CD4-positive, CD25-positive, alpha-beta regulatory T cell (primary cell): ENCODE results near the gene HPS4. TPM values are rescaled to one million over a fixed set of nuclear protein-coding genes. Genes with fewer than 3 reads are reported as not detected.
A peak's percentile ranks its signal among the peaks of the same experiment; 100 is the strongest.

Experiments
- ATAC-seq, 2 donors: fragments of 150-1000 bp; cut with Tn5 transposase; one replicate each; pipeline ENCODE4 v1.10.0; 2021; ENCODE audit warnings: low read depth in 2 of 2, moderate number of reproducible peaks in 2 of 2, moderate library complexity in 1 of 2
- DNase-seq, 3 donors: peaks; one replicate each; pipeline versions ENCODE4 v3.0.0 to v3.0.0-alpha.2; 2012 to 2022; ENCODE audit warnings: mixed read lengths in 1 of 3
- H3K27ac ChIP-seq: one replicate; pipeline ENCODE4 v1.7.0; 2013; ENCODE audit warnings: mild to moderate bottlenecking, low read length; ENCODE audit not compliant: insufficient read depth, poor library complexity, severe bottlenecking
- H3K27me3 ChIP-seq: one replicate; pipeline ENCODE4 v1.7.0; 2013; ENCODE audit warnings: low read length; ENCODE audit not compliant: control insufficient read depth, insufficient read depth
- H3K36me3 ChIP-seq: one replicate; pipeline ENCODE4 v1.7.0; 2013; ENCODE audit warnings: mild to moderate bottlenecking, low read length, moderate library complexity; ENCODE audit not compliant: control insufficient read depth, insufficient read depth
- H3K4me1 ChIP-seq: 2 replicates; pipeline ENCODE4 v1.7.0; 2013; ENCODE audit warnings: mild to moderate bottlenecking, low read length; ENCODE audit not compliant: insufficient read depth, control insufficient read depth, poor library complexity, severe bottlenecking
- H3K4me3 ChIP-seq: one replicate; pipeline ENCODE4 v1.7.0; 2013; ENCODE audit warnings: low read depth, mild to moderate bottlenecking, low read length, moderate library complexity
- H3K9me3 ChIP-seq, 2 experiments: 1 replicate in 1 of 2; 2 replicates in 1 of 2; pipeline ENCODE4 v1.7.0; 2013; ENCODE audit warnings: low read length in 2 of 2, mild to moderate bottlenecking in 1 of 2, moderate library complexity in 1 of 2; ENCODE audit not compliant: control insufficient read depth in 2 of 2
- H3K27ac Mint-ChIP-seq, 3 donors: one replicate each; pipeline ENCODE4 v1.8.0; 2020 to 2022; ENCODE audit warnings: mild to moderate bottlenecking in 3 of 3, mixed read lengths in 3 of 3, moderate library complexity in 2 of 3
- H3K27me3 Mint-ChIP-seq: one replicate; pipeline ENCODE4 v1.8.0; 2022; ENCODE audit warnings: mild to moderate bottlenecking, mixed read lengths
- H3K36me3 Mint-ChIP-seq: one replicate; pipeline ENCODE4 v1.8.0; 2020; ENCODE audit warnings: mixed read lengths
- H3K4me1 Mint-ChIP-seq, 4 donors: one replicate each; pipeline ENCODE4 v1.8.0; 2020 to 2022; ENCODE audit warnings: mixed read lengths in 4 of 4, mild to moderate bottlenecking in 1 of 4
- H3K4me3 Mint-ChIP-seq, 4 donors: one replicate each; pipeline ENCODE4 v1.8.0; 2020 to 2022; ENCODE audit warnings: mild to moderate bottlenecking in 4 of 4, mixed read lengths in 4 of 4, moderate library complexity in 3 of 4
- H3K9me3 Mint-ChIP-seq, 7 donors: one replicate each; pipeline ENCODE4 v1.8.0; 2020 to 2022; ENCODE audit warnings: mixed read lengths in 7 of 7, mild to moderate bottlenecking in 3 of 7, moderate library complexity in 2 of 7
- polyA plus RNA-seq, 4 donors: library from polyadenylated mRNA; unstranded; fragments of 300-500 nt; fragmentation: Illumina TruSeq; gene quantifications; one replicate each; pipeline ENCODE4 v1.2.3, GENCODE V29; 2021
- total RNA-seq: library from RNA; stranded (reverse); gene quantifications from one replicate; pipeline ENCODE4 v1.2.3, GENCODE V29; 2022

The HPS4 gene
- total and polyA plus RNA-seq, 5 donors from 2014 or later, result 12.0 to 44.6 (median 13.7) TPM

DNA sequence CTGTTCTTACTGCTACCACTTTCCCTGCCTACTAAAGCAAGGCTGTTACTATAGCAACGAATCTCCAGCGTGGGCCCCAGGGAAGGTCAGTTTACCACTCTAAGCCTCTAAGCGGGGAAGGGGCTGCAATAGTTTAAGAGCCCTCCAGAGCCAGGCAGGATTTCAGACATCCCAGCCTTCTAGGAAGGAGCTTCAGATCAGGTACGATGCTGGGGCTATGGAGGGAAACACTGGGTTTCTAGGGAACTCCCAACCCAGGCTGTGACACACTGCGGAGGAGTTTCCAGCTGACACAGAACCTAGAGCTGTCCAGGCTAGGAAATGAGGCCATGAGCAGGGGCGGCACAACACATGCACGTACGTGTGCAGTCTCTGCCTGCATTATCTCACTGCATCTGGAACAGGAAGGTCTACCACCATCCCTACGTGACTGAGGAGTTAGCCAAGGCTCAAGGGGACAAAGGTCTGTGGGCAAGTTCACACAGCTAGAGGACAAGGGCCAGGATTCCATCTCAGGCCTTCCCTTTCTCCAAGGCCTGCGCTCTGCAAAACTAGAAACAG is 20.4 kb downstream of the HPS4 start:
- DNase-seq (no peak), ATAC-seq (no peak)
- H3K36me3 Mint-ChIP-seq, result peaks cover 48% of the 10 kb centered on the region
- no peak overlapping the region for H3K4me3 ChIP-seq
- no peaks in the 10 kb centered on the region for H3K9me3 ChIP-seq
- H3K4me3 Mint-ChIP-seq, result no peak overlapping the region
- no peak overlapping the region for H3K27ac ChIP-seq
- no peaks in the 10 kb centered on the region for H3K4me1 ChIP-seq
- peaks cover 0 to 7% (median 4%) of the 10 kb centered on the region in 4 donors for H3K4me1 Mint-ChIP-seq
- H3K27me3 ChIP-seq, result no peaks in the 10 kb centered on the region
- H3K36me3 ChIP-seq, result peaks cover 59% of the 10 kb centered on the region
- no peaks in the 10 kb centered on the region for H3K27me3 Mint-ChIP-seq
- no peaks in the 10 kb centered on the region for H3K9me3 Mint-ChIP-seq
- H3K27ac Mint-ChIP-seq, result peak overlapping the region in 1 of 3 donors; percentile 33

GRCh38 chr22:26462641-26463040 is 20.9 kb downstream of the HPS4 start:
- DNase-seq (no peak), ATAC-seq (no peak)
- Mint-ChIP-seq H3K4me3 (no peak overlapping the region), H3K9me3 (no peaks in the 10 kb centered on the region), H3K4me1 (peaks cover 0 to 7% (median 4%) of the 10 kb centered on the region in 4 donors), H3K27me3 (no peaks in the 10 kb centered on the region), H3K36me3 (peaks cover 47% of the 10 kb centered on the region), H3K27ac (peak overlapping the region in 1 of 3 donors; percentile 26)
- Histone ChIP-seq H3K4me3 (no peak overlapping the region), H3K9me3 (no peaks in the 10 kb centered on the region), H3K36me3 (peaks cover 61% of the 10 kb centered on the region), H3K27me3 (no peaks in the 10 kb centered on the region), H3K4me1 (no peaks in the 10 kb centered on the region), H3K27ac (no peak overlapping the region)

DNA sequence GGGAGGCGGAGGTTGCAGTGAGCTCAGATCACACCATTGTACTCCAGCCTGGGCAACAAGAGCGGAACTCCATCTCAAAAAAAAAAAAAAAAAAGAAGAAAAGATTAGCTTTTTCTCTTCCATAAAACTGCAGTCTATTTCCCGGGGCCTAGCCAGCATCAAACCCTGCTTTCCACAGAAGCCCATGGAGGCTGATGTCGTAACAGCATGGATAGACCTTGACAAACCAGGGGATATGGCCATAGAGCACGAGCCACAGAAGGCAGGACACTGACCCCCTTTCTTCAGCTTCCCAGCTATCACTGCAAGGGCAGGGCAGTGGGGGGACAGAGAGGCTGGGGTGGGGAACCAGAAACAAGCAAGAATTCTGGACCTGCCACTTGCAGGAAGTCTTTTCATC is 21.5 kb downstream of the HPS4 start:
- ATAC-seq (no peak), DNase-seq (no peak)
- Histone ChIP-seq H3K27me3 (no peaks in the 10 kb centered on the region), H3K36me3 (peaks cover 59% of the 10 kb centered on the region), H3K27ac (no peak overlapping the region), H3K9me3 (no peaks in the 10 kb centered on the region), H3K4me1 (no peaks in the 10 kb centered on the region), H3K4me3 (no peak overlapping the region)
- Mint-ChIP-seq H3K4me3 (no peak overlapping the region), H3K9me3 (no peaks in the 10 kb centered on the region), H3K27ac (no peak overlapping the region), H3K36me3 (peaks cover 51% of the 10 kb centered on the region), H3K27me3 (no peaks in the 10 kb centered on the region), H3K4me1 (peaks cover 0 to 7% (median 4%) of the 10 kb centered on the region in 4 donors)

DNA sequence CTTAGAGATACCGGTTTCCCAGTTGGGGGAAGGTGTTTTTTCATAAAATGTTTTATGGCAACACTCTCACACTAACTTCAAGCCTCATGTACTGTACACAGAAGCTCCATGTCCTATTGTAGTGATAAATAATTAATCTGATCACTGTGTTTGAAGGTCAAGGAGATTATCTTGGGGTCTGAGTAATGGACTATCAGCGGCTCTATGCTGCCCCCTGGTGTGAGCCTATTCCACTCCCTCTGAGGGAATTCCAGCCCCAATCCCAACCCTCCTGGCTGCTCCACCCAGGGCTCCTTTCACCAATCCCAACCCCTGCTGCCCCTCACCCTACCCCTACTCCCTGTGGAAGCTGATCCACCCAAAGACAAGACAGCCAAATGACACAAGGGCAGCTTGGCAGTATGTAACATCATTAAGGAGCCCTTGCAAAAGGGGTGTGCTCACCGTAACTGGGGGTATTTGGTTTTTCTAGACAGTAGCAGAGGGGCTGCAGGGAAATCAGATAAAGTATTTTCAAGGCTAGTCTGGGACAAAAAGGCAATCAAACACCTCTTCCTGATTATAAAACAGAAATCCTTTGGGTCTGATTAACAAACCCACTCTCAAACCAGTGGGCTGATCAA is 22.3 kb downstream of the HPS4 start:
- peaks cover 0 to 7% (median 4%) of the 10 kb centered on the region in 4 donors for H3K4me1 Mint-ChIP-seq
- no peaks in the 10 kb centered on the region for H3K27me3 Mint-ChIP-seq
- no peak overlapping the region for H3K4me3 Mint-ChIP-seq
- ATAC-seq (no peak), DNase-seq (peak; percentile 10 to 24 (median 23))
- H3K9me3 Mint-ChIP-seq, result no peaks in the 10 kb centered on the region
- peak overlapping the region in 1 of 3 donors; percentile 71 for H3K27ac Mint-ChIP-seq
- no peaks in the 10 kb centered on the region for H3K9me3 ChIP-seq
- no peak overlapping the region for H3K27ac ChIP-seq
- no peaks in the 10 kb centered on the region for H3K4me1 ChIP-seq
- H3K36me3 ChIP-seq, result peaks cover 57% of the 10 kb centered on the region
- no peaks in the 10 kb centered on the region for H3K27me3 ChIP-seq
- H3K4me3 ChIP-seq, result no peak overlapping the region
- peaks cover 46% of the 10 kb centered on the region for H3K36me3 Mint-ChIP-seq

DNA sequence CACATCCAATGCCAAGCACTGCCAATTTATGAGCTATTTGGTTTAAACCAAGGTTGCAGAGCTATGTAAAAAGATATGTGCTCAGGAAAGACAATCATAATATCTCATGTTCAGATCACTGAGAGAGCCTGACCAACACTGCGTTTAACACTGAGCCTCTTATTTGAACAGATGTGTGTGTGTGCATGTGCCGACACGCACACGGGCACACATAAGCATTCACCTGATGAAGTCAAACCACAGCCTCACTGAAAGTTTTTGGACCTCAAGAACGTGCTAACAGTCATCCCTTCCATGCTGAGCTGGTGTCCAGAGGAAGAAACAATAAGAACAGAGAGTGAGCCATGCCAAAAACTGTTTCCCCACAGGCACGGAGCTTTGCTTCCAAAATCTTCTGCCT is 23.4 kb downstream of the HPS4 start:
- no peak overlapping the region for H3K4me3 Mint-ChIP-seq
- Histone ChIP-seq H3K9me3 (no peaks in the 10 kb centered on the region), H3K4me3 (no peak overlapping the region), H3K27me3 (no peaks in the 10 kb centered on the region), H3K36me3 (peaks cover 53% of the 10 kb centered on the region), H3K27ac (no peak overlapping the region), H3K4me1 (no peaks in the 10 kb centered on the region)
- DNase-seq, result no peak
- no peaks in the 10 kb centered on the region for H3K9me3 Mint-ChIP-seq
- no peak for ATAC-seq
- peaks cover 44% of the 10 kb centered on the region for H3K36me3 Mint-ChIP-seq
- H3K4me1 Mint-ChIP-seq, result peaks cover 0 to 7% (median 4%) of the 10 kb centered on the region in 4 donors
- no peaks in the 10 kb centered on the region for H3K27me3 Mint-ChIP-seq
- H3K27ac Mint-ChIP-seq, result peak overlapping the region in 1 of 3 donors; percentile 20

DNA sequence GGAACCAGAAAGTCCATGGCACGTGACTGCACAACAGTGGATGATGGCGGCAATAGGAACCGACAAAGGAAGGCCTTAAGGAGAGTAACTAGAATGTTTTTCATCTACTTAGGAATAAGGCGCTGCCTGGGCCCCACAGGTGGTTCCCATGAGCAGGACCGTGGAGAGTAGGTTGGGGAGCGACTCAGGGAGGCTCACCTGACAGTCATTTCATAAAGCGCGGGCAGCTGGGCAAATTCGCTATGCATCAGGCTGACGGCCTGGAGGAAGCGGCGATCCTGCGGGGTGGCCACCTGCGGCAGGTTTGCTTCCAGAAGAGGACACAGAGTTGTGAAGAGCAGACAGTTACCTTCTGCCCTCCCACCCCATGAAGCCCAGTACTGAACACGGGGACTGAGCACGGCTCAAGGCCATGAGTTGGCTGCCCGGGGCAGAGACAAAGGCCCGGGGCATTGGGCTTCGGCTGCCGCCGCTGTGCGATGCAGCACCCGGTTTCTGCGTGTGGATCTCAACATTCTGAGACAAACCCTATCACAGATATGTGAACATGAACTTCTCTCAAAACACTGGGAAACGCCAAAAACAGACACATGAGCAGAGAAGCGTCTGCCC is 25.8 kb downstream of the HPS4 start:
- no peak overlapping the region for H3K27ac Mint-ChIP-seq
- peaks cover 0 to 7% (median 4%) of the 10 kb centered on the region in 4 donors for H3K4me1 Mint-ChIP-seq

DNA sequence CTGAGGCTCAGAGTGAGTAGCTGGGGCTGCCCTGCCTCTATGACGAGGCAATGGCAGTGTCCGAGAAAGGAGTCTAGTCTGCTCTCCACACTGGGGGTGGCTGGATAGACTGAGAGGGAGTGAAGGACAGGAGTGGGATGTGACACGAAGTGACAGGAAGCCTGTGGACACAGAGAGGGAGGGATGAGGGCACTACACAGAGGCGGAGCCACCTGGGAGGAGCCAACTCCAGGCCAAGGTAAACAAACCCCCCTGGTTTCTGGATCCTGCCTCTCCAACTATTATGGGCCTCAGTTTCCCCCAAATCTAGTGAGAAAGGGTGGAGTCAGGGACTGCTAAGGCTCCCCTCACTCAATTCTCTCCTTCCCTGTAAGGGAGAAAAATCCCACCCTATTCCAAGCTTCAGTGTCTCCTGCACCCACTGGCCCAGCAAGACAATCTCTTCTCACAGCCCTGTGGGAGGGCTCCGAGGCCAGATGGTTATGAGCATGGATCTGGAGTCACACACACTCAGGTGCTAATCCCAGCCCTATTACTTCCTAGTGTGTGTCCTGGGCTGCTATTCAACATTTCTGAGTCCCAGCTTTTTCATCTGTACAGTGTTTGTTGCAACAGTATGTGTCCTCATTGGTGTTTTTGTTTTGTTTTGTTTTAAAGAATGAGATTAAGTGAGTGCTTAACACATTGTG is 29.6 kb downstream of the HPS4 start:
- Histone ChIP-seq H3K4me3 (no peak overlapping the region), H3K27ac (no peak overlapping the region), H3K9me3 (no peaks in the 10 kb centered on the region), H3K36me3 (peaks cover 52% of the 10 kb centered on the region), H3K4me1 (no peaks in the 10 kb centered on the region), H3K27me3 (no peaks in the 10 kb centered on the region)
- no peaks in the 10 kb centered on the region for H3K4me1 Mint-ChIP-seq
- DNase-seq (no peak), ATAC-seq (no peak)
- H3K36me3 Mint-ChIP-seq, result peaks cover 39% of the 10 kb centered on the region
- H3K27me3 Mint-ChIP-seq, result no peaks in the 10 kb centered on the region
- H3K4me3 Mint-ChIP-seq, result no peak overlapping the region
- peaks cover 0 to 2% (median 0%) of the 10 kb centered on the region in 7 donors for H3K9me3 Mint-ChIP-seq
- no peak overlapping the region for H3K27ac Mint-ChIP-seq

More for the DNA sequence above, 25.8 kb downstream of the HPS4 start:
- Mint-ChIP-seq H3K27me3 (no peaks in the 10 kb centered on the region), H3K9me3 (peaks cover 0 to 2% (median 0%) of the 10 kb centered on the region in 7 donors), H3K4me3 (no peak overlapping the region), H3K36me3 (peaks cover 33% of the 10 kb centered on the region)
- no peaks in the 10 kb centered on the region for H3K4me1 ChIP-seq
- H3K36me3 ChIP-seq, result peaks cover 45% of the 10 kb centered on the region
- ATAC-seq (no peak), DNase-seq (no peak)
- no peak overlapping the region for H3K4me3 ChIP-seq
- H3K27ac ChIP-seq, result no peak overlapping the region
- no peaks in the 10 kb centered on the region for H3K9me3 ChIP-seq
- no peaks in the 10 kb centered on the region for H3K27me3 ChIP-seq
